ENCODE measurements around the gene PLCL1. TPM values are rescaled to one million over a fixed set of nuclear protein-coding genes. Genes with fewer than 3 reads are reported as not detected.
A peak's percentile ranks its signal among the peaks of the same experiment; 100 is the strongest.

PLCL1 gene
- total RNA-seq, 2 donors from 2014 or later = 25.6 to 26.2 TPM

GRCh38 chr2:197810016-197810415 is 5.6 kb downstream of the PLCL1 start:
- no peak for TF ChIP-seq CTCF (IDR thresholded peaks at IDR 0.05)
- DNase-seq (ENCODE audit: low spot score) = no peak

GRCh38 chr2:197810491-197810890 is 6.1 kb downstream of the PLCL1 start:
- DNase-seq (ENCODE audit: low spot score) = no peak
- TF ChIP-seq CTCF (IDR thresholded peaks at IDR 0.05) = no peak
- Histone ChIP-seq H3K4me3 (no peak overlapping the region), H3K27me3 (replicated peaks; ENCODE audit: insufficient read depth) (no peaks in the 10 kb centered on the region), H3K4me1 (ENCODE audit: control insufficient read depth in 1 of 2, low read depth in 2 of 2) (peaks cover 12 to 53% of the 10 kb centered on the region in 2 donors), H3K27ac (no peak overlapping the region), H3K9me3 (no peaks in the 10 kb centered on the region), H3K36me3 (no peaks in the 10 kb centered on the region)
- no peak for ATAC-seq (ENCODE audit: insufficient number of reproducible peaks, low FRiP score, low read depth)

More at GRCh38 chr2:197810016-197810415, 5.6 kb downstream of the PLCL1 start:
- H3K27me3 ChIP-seq (replicated peaks; ENCODE audit: insufficient read depth) = no peaks in the 10 kb centered on the region
- H3K9me3 ChIP-seq = no peaks in the 10 kb centered on the region
- H3K27ac ChIP-seq = no peak overlapping the region
- H3K36me3 ChIP-seq = no peaks in the 10 kb centered on the region
- ATAC-seq (ENCODE audit: insufficient number of reproducible peaks, low FRiP score, low read depth) = no peak
- H3K4me1 ChIP-seq (ENCODE audit: control insufficient read depth in 1 of 2, low read depth in 2 of 2) = peaks cover 12 to 53% of the 10 kb centered on the region in 2 donors
- no peak overlapping the region for H3K4me3 ChIP-seq

- ATAC-seq (ENCODE audit: insufficient number of reproducible peaks, low FRiP score, low read depth) (no peak), DNase-seq (ENCODE audit: low spot score) (no peak)
- Histone ChIP-seq H3K27me3 (replicated peaks; ENCODE audit: insufficient read depth) (no peaks in the 10 kb centered on the region), H3K27ac (no peak overlapping the region), H3K9me3 (no peaks in the 10 kb centered on the region), H3K36me3 (no peaks in the 10 kb centered on the region), H3K4me3 (no peak overlapping the region), H3K4me1 (ENCODE audit: control insufficient read depth in 1 of 2, low read depth in 2 of 2) (peaks cover 9 to 40% of the 10 kb centered on the region in 2 donors)
- peak; percentile 49 for TF ChIP-seq CTCF (IDR thresholded peaks at IDR 0.05)
Measured at GRCh38 chr2:197813093-197813787, 8.8 kb downstream of the PLCL1 start.

- Histone ChIP-seq H3K9me3 (no peaks in the 10 kb centered on the region), H3K27ac (no peak overlapping the region), H3K36me3 (no peaks in the 10 kb centered on the region), H3K4me3 (no peak overlapping the region), H3K27me3 (replicated peaks; ENCODE audit: insufficient read depth) (no peaks in the 10 kb centered on the region), H3K4me1 (ENCODE audit: control insufficient read depth in 1 of 2, low read depth in 2 of 2) (peaks cover 4 to 27% of the 10 kb centered on the region in 2 donors)
- DNase-seq (ENCODE audit: low spot score) (no peak), ATAC-seq (ENCODE audit: insufficient number of reproducible peaks, low FRiP score, low read depth) (no peak)
- no peak for TF ChIP-seq CTCF (IDR thresholded peaks at IDR 0.05)
Measured at GRCh38 chr2:197814526-197814925, 10.1 kb downstream of the PLCL1 start.

GRCh38 chr2:197821550-197822289 is 17.3 kb downstream of the PLCL1 start:
- Histone ChIP-seq H3K4me3 (no peak overlapping the region), H3K27ac (no peak overlapping the region), H3K9me3 (no peaks in the 10 kb centered on the region)

More at GRCh38 chr2:197821550-197822289, 17.3 kb downstream of the PLCL1 start:
- Histone ChIP-seq H3K27me3 (replicated peaks; ENCODE audit: insufficient read depth) (no peaks in the 10 kb centered on the region), H3K4me1 (ENCODE audit: control insufficient read depth in 1 of 2, low read depth in 2 of 2) (peaks cover 0 to 26% of the 10 kb centered on the region in 2 donors), H3K36me3 (no peaks in the 10 kb centered on the region)
- DNase-seq (ENCODE audit: low spot score) = no peak
- TF ChIP-seq CTCF (IDR thresholded peaks at IDR 0.05) = no peak
- no peak for ATAC-seq (ENCODE audit: insufficient number of reproducible peaks, low FRiP score, low read depth)
